ENCODE data around the gene ULBP1.
"Not testable (repeated sequence)": the region's sequence is repeated elsewhere in the genome, so short reads cannot be mapped to it uniquely, and the experiment has no call there.

Gene ULBP1

DNA sequence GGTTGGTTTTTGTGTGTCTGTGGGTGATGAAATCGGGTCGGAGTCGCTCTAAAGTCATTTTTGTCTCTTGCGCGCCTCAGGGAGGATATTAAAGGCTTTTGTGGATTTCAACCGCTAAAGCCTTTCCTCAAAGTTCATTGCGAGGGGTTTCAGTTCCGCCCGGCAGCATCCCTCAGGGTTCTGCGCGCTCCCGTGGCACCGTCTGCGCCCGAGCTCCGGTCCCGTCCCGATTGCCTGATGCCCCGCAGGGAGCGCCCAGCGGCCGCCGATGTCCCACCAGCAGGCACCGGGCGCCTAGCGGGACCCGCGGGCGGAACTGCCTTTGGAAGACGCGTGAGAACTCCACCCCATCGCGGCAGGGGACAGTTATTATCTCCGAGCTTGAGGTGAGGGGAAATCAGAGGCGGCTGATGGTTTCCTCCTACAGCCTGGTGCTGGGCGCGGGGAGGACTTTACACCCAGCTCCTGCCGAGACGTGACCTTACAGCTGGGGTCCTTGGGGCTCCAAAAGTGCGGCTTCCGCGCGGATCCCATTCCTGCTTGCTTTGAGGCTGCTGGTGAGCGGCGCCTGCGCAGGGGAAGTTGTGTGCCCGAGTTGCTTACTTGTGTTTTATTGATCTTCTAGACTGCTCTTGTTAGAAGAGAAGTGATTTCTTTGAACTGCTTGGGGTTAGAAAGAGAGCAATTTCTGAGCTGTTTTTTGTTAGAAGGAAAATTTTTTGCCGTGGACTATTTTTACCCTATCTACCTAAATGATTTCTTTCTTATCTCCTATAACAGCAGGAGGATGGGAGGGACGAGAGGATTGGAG, 27.1 kb downstream of the ULBP1 start:
- H3K4me3 ChIP-seq (ENCODE audit: control insufficient read depth in 1 of 7, extremely low read depth in 1 of 7, insufficient read depth in 4 of 7, low read depth in 2 of 7, low read length in 6 of 7) = peak overlapping the region in 5 of 7 experiments; percentile 26 to 59 (median 37)
- ChIA-PET POLR2A (no interaction called here), CTCF (interaction anchor here (1.5 to 1.8 kb wide), 2 partner anchors 13 to 21 kb away, joined by 4 read pairs; no protein-coding TSS in a partner anchor)
- peaks cover 40 to 100% (median 69%) of the 10 kb centered on the region in 5 experiments for H3K27me3 ChIP-seq (replicated peaks in 2 of 5; ENCODE audit: control insufficient read depth in 4 of 5, insufficient read depth in 5 of 5, low read length in 4 of 5)
- no peak overlapping the region for H3K27ac ChIP-seq (ENCODE audit: insufficient read depth in 1 of 2, low read depth in 1 of 2, low read length in 2 of 2, poor library complexity in 1 of 2, severe bottlenecking in 2 of 2)
- peak in 2 of 3 donors; percentile 26 to 47 for DNase-seq
- WGBS (ENCODE audit: insufficient coverage) = 3% methylated on average over 31 of the region's 49 CpGs
- H3K9me3 ChIP-seq (ENCODE audit: control extremely low read depth in 1 of 5, control insufficient read depth in 4 of 5, insufficient read depth in 2 of 5, low read depth in 1 of 5, low read length in 4 of 5) = peaks cover 0 to 19% (median 14%) of the 10 kb centered on the region in 5 experiments
- peaks cover 2 to 19% (median 10%) of the 10 kb centered on the region in 4 experiments for H3K4me1 ChIP-seq (ENCODE audit: control extremely low read depth in 1 of 4, control insufficient read depth in 4 of 4, insufficient read depth in 4 of 4, low read length in 3 of 4)
- no peaks in the 10 kb centered on the region for H3K36me3 ChIP-seq (ENCODE audit: control insufficient read depth in 4 of 4, insufficient read depth in 4 of 4, low read length in 3 of 4)

GRCh38 chr6:149991472-149991795, 27.7 kb downstream of the ULBP1 start:
- peak in 1 of 3 donors; percentile 32 for DNase-seq
- H3K27ac ChIP-seq (ENCODE audit: insufficient read depth in 1 of 2, low read depth in 1 of 2, low read length in 2 of 2, poor library complexity in 1 of 2, severe bottlenecking in 2 of 2); H3K36me3 ChIP-seq (ENCODE audit: control insufficient read depth in 4 of 4, insufficient read depth in 4 of 4, low read length in 3 of 4): not testable (repeated sequence)
- WGBS (ENCODE audit: insufficient coverage) = no CpG with 5 or more reads among the region's 7 CpGs
- peaks cover 2 to 19% (median 10%) of the 10 kb centered on the region in 4 experiments for H3K4me1 ChIP-seq (ENCODE audit: control extremely low read depth in 1 of 4, control insufficient read depth in 4 of 4, insufficient read depth in 4 of 4, low read length in 3 of 4)
- ChIA-PET POLR2A (interaction anchor here (0.6 kb wide), 1 partner anchor 15 kb away, joined by 3 read pairs; no protein-coding TSS in a partner anchor), CTCF (interaction anchor here (1.5 to 1.8 kb wide), 2 partner anchors 13 to 22 kb away, joined by 4 read pairs; no protein-coding TSS in a partner anchor)
- H3K9me3 ChIP-seq (ENCODE audit: control extremely low read depth in 1 of 5, control insufficient read depth in 4 of 5, insufficient read depth in 2 of 5, low read depth in 1 of 5, low read length in 4 of 5) = peaks cover 0 to 19% (median 14%) of the 10 kb centered on the region in 5 experiments
- H3K27me3 ChIP-seq (replicated peaks in 2 of 5; ENCODE audit: control insufficient read depth in 4 of 5, insufficient read depth in 5 of 5, low read length in 4 of 5) = peaks cover 38 to 100% (median 66%) of the 10 kb centered on the region in 5 experiments
- H3K4me3 ChIP-seq (ENCODE audit: control insufficient read depth in 1 of 7, extremely low read depth in 1 of 7, insufficient read depth in 4 of 7, low read depth in 2 of 7, low read length in 6 of 7) = peak overlapping the region in 2 of 7 experiments; percentile 58 to 59

DNA sequence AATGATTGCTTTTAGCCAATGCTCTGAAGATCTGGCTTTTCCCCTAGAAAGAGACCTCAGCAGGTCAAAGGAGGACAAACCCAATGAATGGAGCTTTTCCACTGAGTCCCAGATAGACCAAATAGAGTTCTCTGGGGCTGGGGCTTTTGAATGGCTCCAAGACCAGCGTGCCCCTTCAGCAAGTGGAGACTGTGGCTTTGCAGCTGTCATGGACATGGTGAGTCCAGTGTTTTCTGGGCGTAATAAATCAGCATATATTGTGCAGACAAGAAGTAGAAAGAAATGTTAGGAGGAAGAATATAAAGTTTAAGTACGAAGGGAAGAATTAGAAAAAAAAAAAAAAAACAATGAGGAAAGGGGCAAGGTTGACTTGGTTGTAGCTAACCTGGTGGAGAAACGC, 28.1 kb downstream of the ULBP1 start:
- Histone ChIP-seq H3K36me3 (ENCODE audit: control insufficient read depth in 4 of 4, insufficient read depth in 4 of 4, low read length in 3 of 4) (no peaks in the 10 kb centered on the region), H3K9me3 (ENCODE audit: control extremely low read depth in 1 of 5, control insufficient read depth in 4 of 5, insufficient read depth in 2 of 5, low read depth in 1 of 5, low read length in 4 of 5) (peaks cover 0 to 19% (median 14%) of the 10 kb centered on the region in 5 experiments), H3K4me3 (ENCODE audit: control insufficient read depth in 1 of 7, extremely low read depth in 1 of 7, insufficient read depth in 4 of 7, low read depth in 2 of 7, low read length in 6 of 7) (no peak overlapping the region), H3K4me1 (ENCODE audit: control extremely low read depth in 1 of 4, control insufficient read depth in 4 of 4, insufficient read depth in 4 of 4, low read length in 3 of 4) (peaks cover 2 to 19% (median 10%) of the 10 kb centered on the region in 4 experiments), H3K27ac (ENCODE audit: insufficient read depth in 1 of 2, low read depth in 1 of 2, low read length in 2 of 2, poor library complexity in 1 of 2, severe bottlenecking in 2 of 2) (no peak overlapping the region), H3K27me3 (replicated peaks in 2 of 5; ENCODE audit: control insufficient read depth in 4 of 5, insufficient read depth in 5 of 5, low read length in 4 of 5) (peaks cover 38 to 99% (median 63%) of the 10 kb centered on the region in 5 experiments)
- POLR2A ChIA-PET = interaction anchor here (0.6 to 0.7 kb wide), 2 partner anchors 15 to 375 kb away, joined by 3 read pairs; no protein-coding TSS in a partner anchor
- CTCF ChIA-PET = interaction anchor here (1.5 to 1.8 kb wide), 2 partner anchors 14 to 22 kb away, joined by 4 read pairs; no protein-coding TSS in a partner anchor
- DNase-seq = no peak
- 22% methylated on average over 4 of the region's 4 CpGs for WGBS (ENCODE audit: insufficient coverage)

- no peaks in the 10 kb centered on the region for H3K36me3 ChIP-seq (ENCODE audit: control insufficient read depth in 4 of 4, insufficient read depth in 4 of 4, low read length in 3 of 4)
- no peak overlapping the region for H3K27ac ChIP-seq (ENCODE audit: insufficient read depth in 1 of 2, low read depth in 1 of 2, low read length in 2 of 2, poor library complexity in 1 of 2, severe bottlenecking in 2 of 2)
- ChIA-PET POLR2A (interaction anchor here (1.0 kb wide), 1 partner anchor 12 kb away, joined by 3 read pairs; no protein-coding TSS in a partner anchor), CTCF (interaction anchor here (0.6 kb wide), 1 partner anchor 38 kb away, joined by 3 read pairs; no protein-coding TSS in a partner anchor)
- H3K4me1 ChIP-seq (ENCODE audit: control extremely low read depth in 1 of 4, control insufficient read depth in 4 of 4, insufficient read depth in 4 of 4, low read length in 3 of 4) = peaks cover 2 to 12% (median 6%) of the 10 kb centered on the region in 4 experiments
- no peaks in the 10 kb centered on the region for H3K9me3 ChIP-seq (ENCODE audit: control extremely low read depth in 1 of 5, control insufficient read depth in 4 of 5, insufficient read depth in 2 of 5, low read depth in 1 of 5, low read length in 4 of 5)
- H3K4me3 ChIP-seq (ENCODE audit: control insufficient read depth in 1 of 7, extremely low read depth in 1 of 7, insufficient read depth in 4 of 7, low read depth in 2 of 7, low read length in 6 of 7) = no peak overlapping the region
- peaks cover 24 to 73% (median 38%) of the 10 kb centered on the region in 5 experiments for H3K27me3 ChIP-seq (replicated peaks in 2 of 5; ENCODE audit: control insufficient read depth in 4 of 5, insufficient read depth in 5 of 5, low read length in 4 of 5)
- 93% methylated on average over 6 of the region's 6 CpGs for WGBS (ENCODE audit: insufficient coverage)
- no peak for DNase-seq
Measured at GRCh38 chr6:149995235-149995750, 31.6 kb downstream of the ULBP1 start.

GRCh38 chr6:149995971-149996370, 32.2 kb downstream of the ULBP1 start:
- no peaks in the 10 kb centered on the region for H3K9me3 ChIP-seq (ENCODE audit: control extremely low read depth in 1 of 5, control insufficient read depth in 4 of 5, insufficient read depth in 2 of 5, low read depth in 1 of 5, low read length in 4 of 5)
- no peak overlapping the region for H3K27ac ChIP-seq (ENCODE audit: insufficient read depth in 1 of 2, low read depth in 1 of 2, low read length in 2 of 2, poor library complexity in 1 of 2, severe bottlenecking in 2 of 2)
- peaks cover 21 to 66% (median 32%) of the 10 kb centered on the region in 5 experiments for H3K27me3 ChIP-seq (replicated peaks in 2 of 5; ENCODE audit: control insufficient read depth in 4 of 5, insufficient read depth in 5 of 5, low read length in 4 of 5)
- H3K4me1 ChIP-seq (ENCODE audit: control extremely low read depth in 1 of 4, control insufficient read depth in 4 of 4, insufficient read depth in 4 of 4, low read length in 3 of 4) = peaks cover 0 to 5% (median 1%) of the 10 kb centered on the region in 4 experiments
- H3K4me3 ChIP-seq (ENCODE audit: control insufficient read depth in 1 of 7, extremely low read depth in 1 of 7, insufficient read depth in 4 of 7, low read depth in 2 of 7, low read length in 6 of 7) = no peak overlapping the region
- POLR2A ChIA-PET = interaction anchor here (1.0 kb wide), 1 partner anchor 11 kb away, joined by 3 read pairs; no protein-coding TSS in a partner anchor
- CTCF ChIA-PET = interaction anchor here (0.6 to 1.1 kb wide), 2 partner anchors 14 to 37 kb away, joined by 3 read pairs; no protein-coding TSS in a partner anchor
- DNase-seq = no peak
- 90% methylated on average over 2 of the region's 7 CpGs for WGBS (ENCODE audit: insufficient coverage)
- no peaks in the 10 kb centered on the region for H3K36me3 ChIP-seq (ENCODE audit: control insufficient read depth in 4 of 4, insufficient read depth in 4 of 4, low read length in 3 of 4)

GRCh38 chr6:149999636-150000035, 35.9 kb downstream of the ULBP1 start:
- Histone ChIP-seq H3K36me3 (ENCODE audit: control insufficient read depth in 4 of 4, insufficient read depth in 4 of 4, low read length in 3 of 4) (no peaks in the 10 kb centered on the region), H3K27me3 (replicated peaks in 2 of 5; ENCODE audit: control insufficient read depth in 4 of 5, insufficient read depth in 5 of 5, low read length in 4 of 5) (peaks cover 2 to 47% (median 9%) of the 10 kb centered on the region in 5 experiments), H3K4me3 (ENCODE audit: control insufficient read depth in 1 of 7, extremely low read depth in 1 of 7, insufficient read depth in 4 of 7, low read depth in 2 of 7, low read length in 6 of 7) (no peak overlapping the region), H3K27ac (ENCODE audit: insufficient read depth in 1 of 2, low read depth in 1 of 2, low read length in 2 of 2, poor library complexity in 1 of 2, severe bottlenecking in 2 of 2) (no peak overlapping the region), H3K9me3 (ENCODE audit: control extremely low read depth in 1 of 5, control insufficient read depth in 4 of 5, insufficient read depth in 2 of 5, low read depth in 1 of 5, low read length in 4 of 5) (peaks cover 0 to 6% (median 0%) of the 10 kb centered on the region in 5 experiments), H3K4me1 (ENCODE audit: control extremely low read depth in 1 of 4, control insufficient read depth in 4 of 4, insufficient read depth in 4 of 4, low read length in 3 of 4) (peaks cover 0 to 7% (median 6%) of the 10 kb centered on the region in 4 experiments)
- ChIA-PET CTCF (interaction anchor here (1.4 kb wide), 1 partner anchor 9 kb away, joined by 3 read pairs; no protein-coding TSS in a partner anchor), POLR2A (no interaction called here)
- no peak for DNase-seq
- WGBS (ENCODE audit: insufficient coverage) = no CpG with 5 or more reads among the region's 2 CpGs

Measured in common myeloid progenitor, CD34-positive (primary cell).